IMR-90 (cell line): ENCODE data around the gene POU2AF2. TPM values are rescaled to one million over a fixed set of nuclear protein-coding genes. Genes with fewer than 3 reads are reported as not detected.

Experiments used
- ATAC-seq: fragments of 200-7000 bp; cut with Tn5 transposase; 2 replicates; pipeline ENCODE4 v1.9.1; 2020; ENCODE audit warnings: low read depth, mild to moderate bottlenecking, moderate library complexity
- BruUV-seq: library from RNA; stranded (reverse); fragments of 400-500 nt; replicated peaks from 2 replicates; lab custom pipeline; 2021; lab: Mats Ljungman, UMichigan
- CTCF ChIA-PET: fragments of 300-600 bp; formaldehyde crosslinking; extraction: SDS; loops from one replicate; lab custom pipeline; 2021; ENCODE audit warnings: antibody characterized with exemption; lab: Yijun Ruan, JAX
- POLR2A ChIA-PET: fragments of 300-600 bp; sonication (Branson Sonifier 250); formaldehyde crosslinking; loops from one replicate; lab custom pipeline; 2022; ENCODE audit warnings: antibody characterized with exemption; ENCODE audit not compliant: unreplicated experiment; lab: Charles Lee
- DNase-seq: peaks from one replicate; pipeline ENCODE4 v3.0.0; 2013
- H2AFZ ChIP-seq: replicated peaks from 2 replicates; pipeline ENCODE3; 2013; ENCODE audit warnings: low read length, mild to moderate bottlenecking; ENCODE audit not compliant: poor library complexity
- H2AK5ac ChIP-seq: 2 replicates; pipeline ENCODE4 v1.6.1; 2013; ENCODE audit warnings: low read depth, low read length, inconsistent platforms
- H2AK9ac ChIP-seq: replicated peaks from 2 replicates; pipeline ENCODE3; 2013; ENCODE audit warnings: mild to moderate bottlenecking, low read depth, low read length, moderate library complexity; ENCODE audit not compliant: poor library complexity
- H2BK120ac ChIP-seq: 2 replicates; pipeline ENCODE4 v1.6.1; 2013; ENCODE audit warnings: low read depth, low read length, inconsistent platforms
- H2BK15ac ChIP-seq: 3 replicates; pipeline ENCODE4 v1.6.1; 2013; ENCODE audit warnings: low read depth, low read length, inconsistent platforms
- H2BK20ac ChIP-seq: 2 replicates; pipeline ENCODE4 v1.6.1; 2013; ENCODE audit warnings: low read depth, mild to moderate bottlenecking, inconsistent platforms, low read length, moderate library complexity
- H2BK5ac ChIP-seq: 2 replicates; pipeline ENCODE4 v1.6.1; 2013; ENCODE audit warnings: mild to moderate bottlenecking, low read depth, low read length, inconsistent platforms; ENCODE audit not compliant: poor library complexity, severe bottlenecking
- H3K14ac ChIP-seq: replicated peaks from 2 replicates; pipeline ENCODE4 v1.6.1; 2013; ENCODE audit warnings: low read depth, low read length, inconsistent platforms
- H3K18ac ChIP-seq: 2 replicates; pipeline ENCODE4 v1.6.1; 2013; ENCODE audit warnings: low read depth, low read length, control low read depth
- H3K23ac ChIP-seq: 2 replicates; pipeline ENCODE4 v1.6.1; 2013; ENCODE audit warnings: low read depth, low read length, inconsistent platforms
- H3K27ac ChIP-seq: 2 replicates; pipeline ENCODE4 v1.5.1; 2013; ENCODE audit warnings: mild to moderate bottlenecking, control low read depth, low read length; ENCODE audit not compliant: insufficient read depth
- H3K27me3 ChIP-seq: 2 replicates; pipeline ENCODE4 v1.6.1; 2013; ENCODE audit warnings: low read length; ENCODE audit not compliant: control insufficient read depth, insufficient read depth
- H3K36me3 ChIP-seq: 2 replicates; pipeline ENCODE4 v1.6.1; 2013; ENCODE audit warnings: low read length, mixed read lengths; ENCODE audit not compliant: control insufficient read depth, insufficient read depth
- H3K4ac ChIP-seq: 2 replicates; pipeline ENCODE4 v1.6.1; 2013; ENCODE audit warnings: low read depth, low read length, inconsistent platforms
- H3K4me1 ChIP-seq: 2 replicates; pipeline ENCODE4 v1.6.1; 2013; ENCODE audit warnings: low read length, mixed read lengths; ENCODE audit not compliant: control insufficient read depth, insufficient read depth
- H3K4me2 ChIP-seq: 2 replicates; pipeline ENCODE4 v1.6.1; 2013; ENCODE audit warnings: low read depth, mild to moderate bottlenecking, control low read depth, low read length, moderate library complexity
- H3K4me3 ChIP-seq: 2 replicates; pipeline ENCODE4 v1.5.1; 2013; ENCODE audit warnings: low read depth, mild to moderate bottlenecking, control low read depth, low read length, moderate library complexity; ENCODE audit not compliant: insufficient read depth
- H3K56ac ChIP-seq: 2 replicates; pipeline ENCODE4 v1.6.1; 2013; ENCODE audit warnings: low read length, inconsistent platforms; ENCODE audit not compliant: insufficient read depth; ENCODE audit errors: extremely low read depth
- H3K79me1 ChIP-seq, 2 experiments: 2 replicates each; pipeline ENCODE4 v1.6.1; 2013; ENCODE audit warnings: low read length in 2 of 2, inconsistent platforms in 1 of 2, low read depth in 1 of 2
- H3K9ac ChIP-seq: 2 replicates; pipeline ENCODE4 v1.6.1; 2013; ENCODE audit warnings: low read depth, low read length, control low read depth
- H3K9me1 ChIP-seq: 2 replicates; pipeline ENCODE4 v1.6.1; 2013; ENCODE audit warnings: low read length, inconsistent platforms; ENCODE audit not compliant: insufficient read depth
- H3K9me3 ChIP-seq: 2 replicates; pipeline ENCODE4 v1.6.1; 2013; ENCODE audit warnings: low read length; ENCODE audit not compliant: control insufficient read depth, insufficient read depth
- H4K20me1 ChIP-seq: 2 replicates; pipeline ENCODE4 v1.6.1; 2013; ENCODE audit warnings: low read length, inconsistent platforms; ENCODE audit not compliant: insufficient read depth
- H4K5ac ChIP-seq: 2 replicates; pipeline ENCODE4 v1.6.1; 2013; ENCODE audit warnings: mild to moderate bottlenecking, low read depth, low read length, control low read depth
- H4K8ac ChIP-seq, 2 experiments: 2 replicates each; pipeline ENCODE4 v1.6.1; 2013; ENCODE audit warnings: low read depth in 2 of 2, low read length in 2 of 2, control low read depth in 1 of 2, inconsistent platforms in 1 of 2
- H4K91ac ChIP-seq: 2 replicates; pipeline ENCODE4 v1.6.1; 2013; ENCODE audit warnings: low read depth, low read length, inconsistent platforms; ENCODE audit not compliant: insufficient read depth
- CEBPB ChIP-seq: IDR thresholded peaks from 2 replicates; pipeline ENCODE4 v1.6.1; 2012; ENCODE audit warnings: low read depth, low read length, improper control_type of control experiment
- CHD1 ChIP-seq: IDR thresholded peaks from 2 replicates; pipeline ENCODE4 v1.6.1; 2012; ENCODE audit warnings: low read depth, low read length, improper control_type of control experiment
- MXI1 ChIP-seq: IDR thresholded peaks from 2 replicates; pipeline ENCODE4 v1.6.1; 2012; ENCODE audit warnings: low read depth, mild to moderate bottlenecking, low read length, moderate library complexity, borderline replicate concordance
- RAD21 ChIP-seq: IDR thresholded peaks from 2 replicates; pipeline ENCODE4 v1.6.1; 2012; ENCODE audit warnings: low read length, improper control_type of control experiment
- RCOR1 ChIP-seq: IDR thresholded peaks from 2 replicates; pipeline ENCODE4 v1.6.1; 2012; ENCODE audit warnings: mild to moderate bottlenecking, low read length, improper control_type of control experiment; ENCODE audit not compliant: insufficient replicate concordance
- RFX5 ChIP-seq: IDR thresholded peaks from 2 replicates; pipeline ENCODE4 v1.8.0; 2012; ENCODE audit warnings: low read depth, mild to moderate bottlenecking, low read length, moderate library complexity
- WGBS, 2 experiments: methylation state at CpG; one replicate each; pipeline versions ENCODE4 v1.1.5 to v1.1.7; 2013; ENCODE audit warnings: missing lambda C conversion rate in 2 of 2; ENCODE audit not compliant: insufficient read length in 1 of 2; ENCODE audit errors: extremely low coverage in 2 of 2; 5-methylcytosine and 5-hydroxymethylcytosine counted together
- dilution Hi-C: fragments of 300-500 bp; cut with HindIII; formaldehyde crosslinking; loops from one replicate; pipeline ENCODE4 v1.14.3; 2018; ENCODE audit warnings: low sequenced_read_pairs; ENCODE audit not compliant: unreplicated experiment
- in situ Hi-C: fragments of 300-500 bp; cut with MboI; formaldehyde crosslinking; loops from 3 replicates; pipeline ENCODE4 v1.14.3; 2019; ENCODE audit warnings: low sequenced_read_pairs, inconsistent platforms, mixed read lengths
- intact Hi-C: fragments of 100-400 bp; cut with micrococcal nuclease; formaldehyde crosslinking; loops from 2 replicates; pipeline ENCODE4 v1.10.0; 2022
- polyA plus RNA-seq, 3 experiments: library from polyadenylated mRNA; depleted of rRNA; stranded (reverse); fragments of >200 nt; gene quantifications; 2 replicates each; pipeline ENCODE4 v1.2.3, GENCODE V29; 2012; ENCODE audit warnings: low replicate concordance in 1 of 3
- total RNA-seq: library from RNA; depleted of rRNA; stranded (reverse); fragments of >200 nt; gene quantifications from 2 replicates; pipeline ENCODE4 v1.2.3, GENCODE V29; 2012

Gene POU2AF2
- total and polyA plus RNA-seq, 2 of the 4 experiments (the other 2 are of a cell fraction) = not detected

DNA sequence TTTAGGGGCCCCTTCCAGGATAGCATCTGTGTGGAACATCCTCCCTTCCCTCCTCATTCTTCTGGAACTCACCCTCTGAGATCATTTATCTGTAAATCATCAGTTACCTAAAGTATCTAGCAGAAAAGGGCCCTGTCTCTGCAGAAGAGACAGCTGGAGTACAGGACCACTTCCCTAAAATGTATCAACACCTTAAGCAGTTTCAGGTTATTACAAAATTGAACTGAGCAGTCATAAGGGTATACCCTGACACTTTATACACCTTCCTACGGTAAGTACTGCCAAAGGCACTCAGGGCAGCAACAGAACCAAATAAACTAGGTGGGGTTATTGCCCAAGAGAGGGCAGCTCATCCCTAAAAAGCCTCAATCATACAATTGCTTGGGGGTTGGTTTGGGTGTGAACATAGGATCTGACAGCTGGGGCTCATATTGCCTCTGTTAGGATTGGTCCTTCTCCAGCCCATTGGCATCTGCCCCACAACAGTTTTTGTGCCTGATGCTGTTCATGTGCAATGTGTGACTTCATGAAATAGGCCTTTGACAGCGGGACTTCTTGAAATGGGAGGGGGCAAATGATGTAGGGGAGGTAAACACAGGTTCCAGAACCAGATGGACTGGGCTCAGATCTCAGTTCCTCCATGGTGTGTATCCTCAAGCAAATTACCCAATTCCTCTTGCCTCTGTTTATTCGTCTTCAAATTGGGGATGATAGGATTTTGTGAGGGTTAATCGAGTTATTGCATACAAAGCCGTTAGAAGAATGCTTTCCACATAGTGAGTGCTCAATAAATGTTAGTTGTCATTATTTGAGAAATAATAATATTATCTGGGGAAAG lies 55.7 kb downstream of the POU2AF2 start:
- no peak overlapping the region for H2AK5ac ChIP-seq
- no peak overlapping the region for H2BK5ac ChIP-seq
- ChIA-PET POLR2A (no interaction called here), CTCF (no interaction called here)
- intact Hi-C loops = loop anchor here (5.0 kb wide), 1 partner anchor 81 kb away; no protein-coding TSS in a partner anchor
- dilution Hi-C loops = no loop called here
- H3K9me3 ChIP-seq = no peaks in the 10 kb centered on the region
- H4K20me1 ChIP-seq = no peaks in the 10 kb centered on the region
- H3K23ac ChIP-seq = no peak overlapping the region
- H3K4me2 ChIP-seq = no peak overlapping the region
- no peak overlapping the region for H3K9ac ChIP-seq
- BruUV-seq = no TSS peak
- H3K4ac ChIP-seq = no peak overlapping the region
- no peak overlapping the region for H4K8ac ChIP-seq
- H3K4me1 ChIP-seq = no peaks in the 10 kb centered on the region; the same call in 1 of the 2 replicates
- no peak overlapping the region for H4K5ac ChIP-seq
- H2BK20ac ChIP-seq = no peak overlapping the region
- no peak overlapping the region for H2BK15ac ChIP-seq
- no peak overlapping the region for H2AK9ac ChIP-seq
- TF ChIP-seq CHD1 (no peak), RCOR1 (no peak), CEBPB (no peak), RFX5 (no peak), MXI1 (no peak), RAD21 (no peak)
- WGBS, 2 experiments = no CpG with 5 or more reads among the region's 5 CpGs
- no peak overlapping the region for H3K4me3 ChIP-seq
- no peak overlapping the region for H3K14ac ChIP-seq
- peaks cover 64% of the 10 kb centered on the region for H3K27me3 ChIP-seq
- H4K91ac ChIP-seq = no peak overlapping the region
- H3K36me3 ChIP-seq = no peaks in the 10 kb centered on the region
- DNase-seq = no peak
- no peak for ATAC-seq
- no peak overlapping the region for H2BK120ac ChIP-seq
- no peaks in the 10 kb centered on the region for H3K79me1 ChIP-seq
- no peak overlapping the region for H3K27ac ChIP-seq
- no peak overlapping the region for H3K56ac ChIP-seq
- H3K18ac ChIP-seq = no peak overlapping the region
- no peaks in the 10 kb centered on the region for H3K9me1 ChIP-seq
- no peak overlapping the region for H2AFZ ChIP-seq
- in situ Hi-C loops = no loop called here
